IPS-15b (cell line): ENCODE measurements around the gene LRRC41.

ENCODE experiments used
- H3K27me3 ChIP-seq: one replicate; pipeline ENCODE4 v1.6.1; 2013; ENCODE audit warnings: low read length; ENCODE audit not compliant: control insufficient read depth, insufficient read depth
- H3K36me3 ChIP-seq: one replicate; pipeline ENCODE4 v1.6.1; 2013; ENCODE audit warnings: low read length; ENCODE audit not compliant: control insufficient read depth, insufficient read depth
- H3K4me1 ChIP-seq: one replicate; pipeline ENCODE4 v1.6.1; 2013; ENCODE audit warnings: mild to moderate bottlenecking, low read length; ENCODE audit not compliant: control insufficient read depth, insufficient read depth
- H3K4me3 ChIP-seq: one replicate; pipeline ENCODE4 v1.5.1; 2013; ENCODE audit warnings: low read depth, low read length
- H3K9ac ChIP-seq: one replicate; pipeline ENCODE4 v1.6.1; 2013; ENCODE audit warnings: low read depth, mild to moderate bottlenecking, low read length
- H3K9me3 ChIP-seq: one replicate; pipeline ENCODE4 v1.6.1; 2013; ENCODE audit warnings: mild to moderate bottlenecking, low read length; ENCODE audit not compliant: control insufficient read depth, insufficient read depth

Gene LRRC41

GRCh38 chr1:46303038-46303871, at the start of gene LRRC41, which contains the start of gene UQCRH:
Gene LRRC41, minus strand, starts transcription at chr1:46303616. Its CDS starts 294 bp downstream, at chr1:46303322.
Gene UQCRH, plus strand, starts transcription at chr1:46303698. Its CDS starts 69 bp downstream, at chr1:46303767.
- Histone ChIP-seq H3K9ac (peak within 1 kb of the TSS; percentile 98), H3K36me3 (no peaks in the 10 kb centered on the region), H3K4me3 (peak within 1 kb of the TSS; percentile 98), H3K27me3 (no peaks in the 10 kb centered on the region), H3K9me3 (no peaks in the 10 kb centered on the region), H3K4me1 (peaks cover 16% of the 10 kb centered on the region)

- Histone ChIP-seq H3K36me3 (peaks cover 20% of the 10 kb centered on the region), H3K4me1 (no peaks in the 10 kb centered on the region), H3K4me3 (no peak overlapping the region)
Observed at GRCh38 chr1:46352363-46352762, 48.9 kb upstream of the LRRC41 start.

GRCh38 chr1:46345281-46345680, 41.9 kb upstream of the LRRC41 start:
- H3K4me3 ChIP-seq: no peak overlapping the region
- H3K9ac ChIP-seq: no peak overlapping the region
- H3K27me3 ChIP-seq: no peaks in the 10 kb centered on the region
- H3K9me3 ChIP-seq: no peaks in the 10 kb centered on the region
- no peaks in the 10 kb centered on the region for H3K4me1 ChIP-seq
- peaks cover 31% of the 10 kb centered on the region for H3K36me3 ChIP-seq

More at GRCh38 chr1:46352363-46352762, 48.9 kb upstream of the LRRC41 start:
- Histone ChIP-seq H3K9ac (no peak overlapping the region), H3K9me3 (no peaks in the 10 kb centered on the region), H3K27me3 (no peaks in the 10 kb centered on the region)

GRCh38 chr1:46344481-46344880, 41.1 kb upstream of the LRRC41 start:
- Histone ChIP-seq H3K36me3 (peaks cover 23% of the 10 kb centered on the region), H3K9ac (no peak overlapping the region)

GRCh38 chr1:46343705-46344104, 40.3 kb upstream of the LRRC41 start:
- Histone ChIP-seq H3K9ac (no peak overlapping the region), H3K4me1 (peaks cover 2% of the 10 kb centered on the region), H3K9me3 (no peaks in the 10 kb centered on the region), H3K27me3 (no peaks in the 10 kb centered on the region), H3K36me3 (peaks cover 20% of the 10 kb centered on the region), H3K4me3 (no peak overlapping the region)

More at GRCh38 chr1:46344481-46344880, 41.1 kb upstream of the LRRC41 start:
- H3K9me3 ChIP-seq: no peaks in the 10 kb centered on the region
- H3K27me3 ChIP-seq: no peaks in the 10 kb centered on the region
- H3K4me3 ChIP-seq: no peak overlapping the region
- peaks cover 1% of the 10 kb centered on the region for H3K4me1 ChIP-seq

- Histone ChIP-seq H3K27me3 (no peaks in the 10 kb centered on the region), H3K9ac (no peak overlapping the region), H3K36me3 (peaks cover 20% of the 10 kb centered on the region), H3K4me1 (peaks cover 2% of the 10 kb centered on the region), H3K9me3 (no peaks in the 10 kb centered on the region), H3K4me3 (no peak overlapping the region)
Observed at GRCh38 chr1:46343351-46343695, 39.9 kb upstream of the LRRC41 start.

- H3K4me1 ChIP-seq: peaks cover 2% of the 10 kb centered on the region
- H3K36me3 ChIP-seq: peaks cover 20% of the 10 kb centered on the region
- H3K4me3 ChIP-seq: no peak overlapping the region
- H3K27me3 ChIP-seq: no peaks in the 10 kb centered on the region
- no peaks in the 10 kb centered on the region for H3K9me3 ChIP-seq
- no peak overlapping the region for H3K9ac ChIP-seq
Observed at GRCh38 chr1:46342677-46343350, 39.4 kb upstream of the LRRC41 start.

- Histone ChIP-seq H3K36me3 (peaks cover 20% of the 10 kb centered on the region), H3K4me1 (peaks cover 2% of the 10 kb centered on the region), H3K4me3 (no peak overlapping the region), H3K9me3 (no peaks in the 10 kb centered on the region), H3K27me3 (no peaks in the 10 kb centered on the region), H3K9ac (no peak overlapping the region)
Observed at GRCh38 chr1:46342084-46342656, 38.8 kb upstream of the LRRC41 start.

GRCh38 chr1:46341222-46342083, 38.0 kb upstream of the LRRC41 start:
- H3K27me3 ChIP-seq: no peaks in the 10 kb centered on the region
- H3K9me3 ChIP-seq: no peaks in the 10 kb centered on the region
- peak overlapping the region; percentile 49 for H3K9ac ChIP-seq
- H3K36me3 ChIP-seq: peaks cover 16% of the 10 kb centered on the region
- peak overlapping the region; percentile 62 for H3K4me3 ChIP-seq
- H3K4me1 ChIP-seq: peaks cover 2% of the 10 kb centered on the region

- Histone ChIP-seq H3K9me3 (no peaks in the 10 kb centered on the region), H3K36me3 (peaks cover 16% of the 10 kb centered on the region), H3K9ac (peak within 1 kb of the TSS; percentile 56), H3K27me3 (no peaks in the 10 kb centered on the region), H3K4me1 (peaks cover 2% of the 10 kb centered on the region), H3K4me3 (peak within 1 kb of the TSS; percentile 62)
Observed at GRCh38 chr1:46340404-46341221, 37.2 kb upstream of the LRRC41 start, which contains the start of gene NSUN4. Gene NSUN4, plus strand, starts transcription at chr1:46340807. Its CDS starts 20 bp downstream, at chr1:46340827.
